ENCODE results near the gene PIK3AP1. TPM values are rescaled to one million over a fixed set of nuclear protein-coding genes. Genes with fewer than 3 reads are reported as not detected.
"Not testable (repeated sequence)": the region's sequence is repeated elsewhere in the genome, so short reads cannot be mapped to it uniquely, and the experiment has no call there.

Gene PIK3AP1
- total and polyA plus RNA-seq, 10 donors = 59.8 to 256 (median 183) TPM

- peak overlapping the region; percentile 10 to 90 (median 80) for H3K27ac ChIP-seq
- H3K4me1 ChIP-seq = peaks cover 23 to 100% (median 80%) of the 10 kb centered on the region in 6 donors
- TF ChIP-seq POLR2AphosphoS5 (IDR thresholded peaks at IDR 0.05) (no peak), CTCF (IDR thresholded peaks at IDR 0.05 in 8 of 11, conservative IDR thresholded peaks at IDR 0.05 in 3 of 11) (no peak), POLR2A (IDR thresholded peaks at IDR 0.05) (no peak)
- intact Hi-C loops (cut with DNase I; ENCODE audit: low total_unique reads) = no loop called here
- no peaks in the 10 kb centered on the region for H3K9me3 ChIP-seq
- H3K36me3 ChIP-seq = peaks cover 0 to 69% (median 0%) of the 10 kb centered on the region in 6 donors
- H3K27me3 ChIP-seq (replicated peaks in 1 of 7) = no peaks in the 10 kb centered on the region
- no peak for DNase-seq
- 49 to 62% (median 52%) methylated on average over 3 of the region's 3 CpGs for WGBS, 5 donors
- H3K4me3 ChIP-seq = peak overlapping the region in 2 of 8 donors; percentile 45 to 71
These were observed 19.0 kb downstream of the PIK3AP1 start for GRCh38 chr10:96701265-96701664.

DNA sequence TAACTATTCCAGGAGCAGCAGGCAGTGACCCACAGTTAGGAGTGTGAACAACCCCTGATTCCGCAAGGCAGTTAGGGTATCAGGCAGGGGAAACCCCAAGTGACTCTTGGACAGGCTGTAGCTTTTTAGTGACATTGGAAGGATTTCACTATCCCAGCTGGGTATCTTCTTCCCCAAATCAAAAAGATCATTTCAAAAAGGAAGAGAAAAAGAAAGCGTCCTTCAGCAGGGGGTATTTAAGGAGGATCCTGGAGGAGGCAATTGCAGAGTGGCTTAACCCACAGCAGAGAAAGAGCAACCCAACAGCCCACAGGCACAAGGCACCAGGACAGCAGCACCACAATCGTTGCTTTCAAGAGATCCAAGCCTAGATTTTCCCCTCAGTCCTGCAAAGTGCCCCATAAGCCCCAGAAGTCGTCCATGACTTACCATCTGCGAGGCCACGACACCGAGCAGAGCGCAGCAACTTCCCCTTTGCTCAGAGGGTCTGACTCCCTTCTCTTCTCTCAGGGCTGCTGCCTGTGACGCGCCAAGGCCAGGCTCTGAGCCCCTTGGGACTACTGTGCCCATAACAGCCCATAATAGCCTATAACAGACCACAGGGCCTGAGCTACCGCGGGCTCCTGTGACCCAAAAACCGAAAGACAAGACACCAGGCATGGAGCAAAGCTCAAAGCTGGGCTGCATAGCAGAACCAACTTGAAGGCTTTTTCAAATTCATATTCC lies 19.8 kb downstream of the PIK3AP1 start:
- Histone ChIP-seq H3K4me1 (peaks cover 28 to 100% (median 80%) of the 10 kb centered on the region in 6 donors), H3K27me3 (replicated peaks in 1 of 7) (no peaks in the 10 kb centered on the region), H3K9me3 (no peaks in the 10 kb centered on the region), H3K36me3 (peaks cover 0 to 61% (median 0%) of the 10 kb centered on the region in 6 donors), H3K27ac (peak overlapping the region; percentile 38 to 90 (median 84)), H3K4me3 (peak overlapping the region; percentile 2 to 71 (median 40))
- WGBS, 5 donors = 36 to 51% (median 43%) methylated on average over 13 of the region's 13 CpGs
- TF ChIP-seq POLR2AphosphoS5 (IDR thresholded peaks at IDR 0.05) = peak; percentile 69 to 94 (median 93)
- peak in 2 of 3 donors; percentile 19 to 84 for TF ChIP-seq POLR2A (IDR thresholded peaks at IDR 0.05)
- no peak for TF ChIP-seq CTCF (IDR thresholded peaks at IDR 0.05 in 8 of 11, conservative IDR thresholded peaks at IDR 0.05 in 3 of 11)
- intact Hi-C loops (cut with DNase I; ENCODE audit: low total_unique reads) = no loop called here
- DNase-seq = peak; percentile 93

DNA sequence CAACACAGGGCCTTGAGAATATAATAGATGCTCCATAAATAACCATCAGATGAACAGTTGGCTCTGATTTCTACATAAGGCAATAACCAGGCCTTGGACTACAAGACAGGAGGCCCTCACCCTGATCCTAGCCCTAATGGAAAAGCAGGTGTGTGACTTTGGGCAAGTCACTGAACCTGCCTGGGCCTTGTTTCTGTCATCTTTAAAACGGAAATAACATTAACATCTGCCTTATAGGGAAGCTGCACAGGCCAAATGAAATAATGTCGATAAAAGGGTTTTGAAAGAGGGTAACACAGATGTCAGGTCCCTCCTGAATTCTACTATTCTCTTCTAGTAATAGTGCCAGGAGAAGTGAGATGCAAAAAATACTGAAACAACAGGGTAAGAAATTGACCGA lies 20.7 kb downstream of the PIK3AP1 start:
- Histone ChIP-seq H3K36me3 (peaks cover 0 to 59% (median 0%) of the 10 kb centered on the region in 6 donors), H3K27me3 (replicated peaks in 1 of 7) (no peaks in the 10 kb centered on the region), H3K4me1 (peaks cover 31 to 100% (median 80%) of the 10 kb centered on the region in 6 donors), H3K27ac (peak overlapping the region; percentile 16 to 90 (median 84)), H3K4me3 (peak overlapping the region; percentile 2 to 71 (median 40)), H3K9me3 (no peaks in the 10 kb centered on the region)
- TF ChIP-seq POLR2A (IDR thresholded peaks at IDR 0.05) (no peak), POLR2AphosphoS5 (IDR thresholded peaks at IDR 0.05) (no peak), CTCF (IDR thresholded peaks at IDR 0.05 in 8 of 11, conservative IDR thresholded peaks at IDR 0.05 in 3 of 11) (no peak)
- WGBS, 5 donors = 56 to 68% (median 65%) methylated on average over 3 of the region's 3 CpGs
- no peak for DNase-seq
- intact Hi-C loops (cut with DNase I; ENCODE audit: low total_unique reads) = no loop called here

- intact Hi-C loops (cut with DNase I; ENCODE audit: low total_unique reads); H3K27me3 ChIP-seq (replicated peaks in 1 of 7); H3K9me3 ChIP-seq; DNase-seq: not testable (repeated sequence)
- peak overlapping the region in 6 of 8 donors; percentile 5 to 90 (median 89) for H3K27ac ChIP-seq
- H3K36me3 ChIP-seq = peaks cover 0 to 52% (median 0%) of the 10 kb centered on the region in 6 donors
- 67 to 84% (median 79%) methylated on average over 6 of the region's 6 CpGs for WGBS, 5 donors
- H3K4me3 ChIP-seq = peak overlapping the region in 6 of 8 donors; percentile 11 to 71 (median 42)
- H3K4me1 ChIP-seq = peaks cover 34 to 100% (median 80%) of the 10 kb centered on the region in 6 donors
These were observed 22.0 kb downstream of the PIK3AP1 start for GRCh38 chr10:96698305-96698704.
